Liver (tissue), 9 donors: Measurements from ENCODE around the gene CCDC68. TPM values are rescaled to one million over a fixed set of nuclear protein-coding genes. Genes with fewer than 3 reads are reported as not detected.

ENCODE experiments used
- DNase-seq: peaks from one replicate; pipeline ENCODE4 v3.0.0-alpha.2; 2017; ENCODE audit warnings: low spot score
- H3K27ac ChIP-seq, 2 donors: one replicate each; pipeline ENCODE4 v1.7.0; 2013; ENCODE audit warnings: inconsistent platforms in 2 of 2, low read length in 2 of 2, control low read depth in 1 of 2, low read depth in 1 of 2, mild to moderate bottlenecking in 1 of 2
- H3K27me3 ChIP-seq, 4 donors: one replicate each; pipeline versions ENCODE4 v1.6.1 to v1.7.0; 2013; ENCODE audit warnings: low read length in 3 of 4, inconsistent platforms in 1 of 4, mild to moderate bottlenecking in 1 of 4, moderate library complexity in 1 of 4; ENCODE audit not compliant: control insufficient read depth in 4 of 4, insufficient read depth in 4 of 4
- H3K36me3 ChIP-seq, 4 donors: one replicate each; pipeline versions ENCODE4 v1.6.1 to v1.7.0; 2013; ENCODE audit warnings: low read length in 3 of 4, mild to moderate bottlenecking in 3 of 4, low read depth in 1 of 4, moderate library complexity in 1 of 4; ENCODE audit not compliant: control insufficient read depth in 4 of 4, insufficient read depth in 3 of 4
- H3K4me1 ChIP-seq, 4 donors: one replicate each; pipeline versions ENCODE4 v1.6.1 to v1.7.0; 2013; ENCODE audit warnings: low read length in 3 of 4, mild to moderate bottlenecking in 3 of 4, moderate library complexity in 1 of 4; ENCODE audit not compliant: control insufficient read depth in 4 of 4, insufficient read depth in 4 of 4
- H3K4me3 ChIP-seq, 3 donors: one replicate each; pipeline versions ENCODE4 v1.6.1 to v1.7.0; 2013; ENCODE audit warnings: low read length in 3 of 3, control low read depth in 1 of 3, low read depth in 1 of 3, mild to moderate bottlenecking in 1 of 3
- H3K9ac ChIP-seq, 2 donors: one replicate each; pipeline ENCODE4 v1.7.0; 2013; ENCODE audit warnings: low read length in 2 of 2, mild to moderate bottlenecking in 2 of 2, moderate library complexity in 2 of 2, control low read depth in 1 of 2, low read depth in 1 of 2
- H3K9me3 ChIP-seq, 4 donors: one replicate each; pipeline versions ENCODE4 v1.6.1 to v1.7.0; 2013; ENCODE audit warnings: low read length in 3 of 4; ENCODE audit not compliant: control insufficient read depth in 4 of 4
- CTCF ChIP-seq: fragments of 150-350 bp; IDR thresholded peaks from 2 replicates; pipeline ENCODE4 v1.5.1; 2017; ENCODE audit warnings: improper control_type of control experiment, low read depth, low read length; ENCODE audit not compliant: missing input control
- GABPA ChIP-seq, 2 donors: IDR thresholded peaks in 1 of 2; conservative IDR thresholded peaks in 1 of 2; 2 replicates each; pipeline ENCODE4 v1.6.1; 2016; ENCODE audit warnings: antibody characterized with exemption in 2 of 2, mild to moderate bottlenecking in 1 of 2, moderate library complexity in 1 of 2
- HNF4A ChIP-seq, 2 donors: conservative IDR thresholded peaks; 2 replicates each; pipeline ENCODE4 v1.6.1; 2016; ENCODE audit warnings: antibody characterized with exemption in 2 of 2, mild to moderate bottlenecking in 2 of 2
- HNF4G ChIP-seq: IDR thresholded peaks from 2 replicates; pipeline ENCODE4 v1.6.1; 2016; ENCODE audit warnings: antibody characterized with exemption
- MAX ChIP-seq: IDR thresholded peaks from 2 replicates; pipeline ENCODE4 v1.6.1; 2016; ENCODE audit warnings: antibody characterized with exemption
- RXRA ChIP-seq, 2 donors: IDR thresholded peaks; 2 replicates each; pipeline ENCODE4 v1.6.1; 2017 to 2018; ENCODE audit warnings: antibody characterized with exemption in 2 of 2, mild to moderate bottlenecking in 1 of 2
- SP1 ChIP-seq: IDR thresholded peaks from 2 replicates; pipeline ENCODE4 v1.6.1; 2018; ENCODE audit warnings: antibody characterized with exemption, mild to moderate bottlenecking
- TAF1 ChIP-seq: conservative IDR thresholded peaks from 2 replicates; pipeline ENCODE4 v1.6.1; 2016; ENCODE audit warnings: antibody characterized with exemption, mild to moderate bottlenecking
- YY1 ChIP-seq: IDR thresholded peaks from 2 replicates; pipeline ENCODE4 v1.6.1; 2016; ENCODE audit warnings: antibody characterized with exemption, mild to moderate bottlenecking
- ZBTB33 ChIP-seq: IDR thresholded peaks from 2 replicates; pipeline ENCODE4 v1.6.1; 2016; ENCODE audit warnings: antibody characterized with exemption
- WGBS: extraction: QIAGEN DNeasy Blood & Tissue Kit; methylation state at CpG from one replicate; pipeline ENCODE4 v1.1.7; 2013; 5-methylcytosine and 5-hydroxymethylcytosine counted together
- polyA plus RNA-seq, 2 donors: library from polyadenylated mRNA; stranded (reverse) in 1 of 2; unstranded in 1 of 2; fragments of 200-250 nt in 1 of 2; fragments of >200 nt in 1 of 2; fragmentation: Nextera tagmentation in 1 of 2; extraction: Ambion mirVana in 1 of 2; gene quantifications; one replicate each; pipeline versions ENCODE4 v1.2.1 to v1.2.3, GENCODE V29; 2013 to 2015
- total RNA-seq, 2 donors: library from RNA; depleted of rRNA; stranded (reverse); fragments of >200 nt; gene quantifications; one replicate each; pipeline ENCODE4 v1.2.3, GENCODE V29; 2014
- donor health status: healthy.
- donor health status: healthy.
- donor health status: healthy.
- donor health status: healthy.
- donor health status: healthy.

Gene CCDC68
- total RNA-seq, result 10 to 100 TPM; 14.6 to 17.5 TPM
- polyA plus RNA-seq, result 1 to 10 TPM; 2.6 to 7.9 TPM

- H3K4me3 ChIP-seq, result peak within 1 kb of the TSS; percentile 59 to 85 (median 85)
- H3K9ac ChIP-seq, result peak within 1 kb of the TSS in 1 of 2 donors; percentile 80
- DNase-seq, result peak; percentile 84
- H3K4me1 ChIP-seq, result peaks cover 0 to 9% (median 6%) of the 10 kb centered on the region in 4 donors
- WGBS, result 3% methylated on average over 58 of the region's 58 CpGs
- no peaks in the 10 kb centered on the region for H3K36me3 ChIP-seq
- H3K27ac ChIP-seq, result peak within 1 kb of the TSS; percentile 68 to 76
- H3K9me3 ChIP-seq, result no peaks in the 10 kb centered on the region
- peak; percentile 42 for TF ChIP-seq HNF4G
- TF ChIP-seq SP1, result peak; percentile 40
- no peak for TF ChIP-seq GABPA (IDR thresholded peaks at IDR 0.05 in 1 of 2, conservative IDR thresholded peaks at IDR 0.05 in 1 of 2)
- TF ChIP-seq HNF4A (conservative IDR thresholded peaks at IDR 0.05), result peak in 1 of 2 donors; percentile 50
- TF ChIP-seq MAX, result no peak
- no peaks in the 10 kb centered on the region for H3K27me3 ChIP-seq
Measured at GRCh38 chr18:54958704-54959625, at the start of gene CCDC68. TSS of gene CCDC68 (minus strand) at chr18:54959461. CDS start at chr18:54942791, 16,670 bp downstream.

- TF ChIP-seq TAF1 (no peak), ZBTB33 (no peak), RXRA (IDR thresholded peaks at IDR 0.05) (no peak), CTCF (no peak), SP1 (no peak), YY1 (no peak)
- H3K9me3 ChIP-seq, result no peaks in the 10 kb centered on the region
- H3K9ac ChIP-seq, result no peak overlapping the region
- peaks cover 0 to 2% (median 0%) of the 10 kb centered on the region in 4 donors for H3K27me3 ChIP-seq
- H3K4me3 ChIP-seq, result no peak overlapping the region
- WGBS, result 74% methylated on average over 4 of the region's 4 CpGs
- no peaks in the 10 kb centered on the region for H3K4me1 ChIP-seq
- no peak overlapping the region for H3K27ac ChIP-seq
- no peak for DNase-seq
- no peaks in the 10 kb centered on the region for H3K36me3 ChIP-seq
Measured at GRCh38 chr18:55007602-55008001, 48.3 kb upstream of the CCDC68 start.

GRCh38 chr18:55003695-55004094 is 44.4 kb upstream of the CCDC68 start:
- Histone ChIP-seq H3K4me1 (no peaks in the 10 kb centered on the region), H3K36me3 (no peaks in the 10 kb centered on the region), H3K9ac (no peak overlapping the region), H3K4me3 (no peak overlapping the region), H3K27ac (no peak overlapping the region), H3K9me3 (no peaks in the 10 kb centered on the region), H3K27me3 (peaks cover 0 to 2% (median 0%) of the 10 kb centered on the region in 4 donors)
- WGBS, result 83% methylated on average over 5 of the region's 5 CpGs
- DNase-seq, result no peak
- TF ChIP-seq GABPA (IDR thresholded peaks at IDR 0.05 in 1 of 2, conservative IDR thresholded peaks at IDR 0.05 in 1 of 2), result no peak
